D341Med (cell line): ENCODE results near the gene CHSY1.
A peak's percentile ranks its signal among the peaks of the same experiment; 100 is the strongest.

ENCODE experiments used
- DNase-seq: peaks from one replicate; pipeline ENCODE4 v3.0.0; 2012; ENCODE audit warnings: low spot score

CHSY1 gene

DNA sequence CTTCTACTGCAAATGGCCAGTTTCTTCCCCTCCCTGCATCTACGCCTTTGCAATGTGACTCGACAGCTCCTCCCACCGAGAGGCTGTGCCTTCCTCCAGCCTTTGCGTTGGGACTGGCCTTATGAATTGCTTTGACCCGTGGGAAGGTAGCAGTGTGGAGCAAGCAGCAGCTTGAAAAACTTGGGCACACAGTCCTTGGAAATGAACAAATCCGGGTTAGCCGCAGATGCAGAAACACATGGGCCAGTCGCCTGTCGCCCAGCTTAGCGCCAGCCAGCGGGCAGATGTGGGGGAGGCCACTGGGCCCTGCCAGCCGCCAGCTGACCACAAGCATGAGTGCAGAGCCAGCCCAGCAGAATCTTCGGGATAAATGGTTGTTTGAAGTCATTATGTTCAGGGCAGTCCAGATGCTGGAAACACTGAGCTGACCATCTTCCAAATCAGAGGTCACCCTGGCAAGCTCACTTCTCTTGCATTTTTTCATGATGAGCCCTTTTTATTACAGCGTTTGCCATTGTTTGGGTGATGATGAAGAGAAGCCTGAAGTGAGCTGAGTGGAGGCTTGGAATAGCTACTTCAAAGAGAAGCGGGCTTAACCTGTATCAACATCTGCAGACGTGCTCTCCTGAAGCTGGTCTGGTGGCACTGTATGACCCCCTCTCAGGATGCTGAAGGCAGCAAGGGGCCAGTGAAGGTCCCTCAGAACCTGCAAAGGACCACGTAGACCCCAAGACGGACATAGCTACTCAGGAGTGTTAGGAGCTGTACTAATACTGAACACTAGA, 15.7 kb upstream of the CHSY1 start:
- no peak for DNase-seq

DNA sequence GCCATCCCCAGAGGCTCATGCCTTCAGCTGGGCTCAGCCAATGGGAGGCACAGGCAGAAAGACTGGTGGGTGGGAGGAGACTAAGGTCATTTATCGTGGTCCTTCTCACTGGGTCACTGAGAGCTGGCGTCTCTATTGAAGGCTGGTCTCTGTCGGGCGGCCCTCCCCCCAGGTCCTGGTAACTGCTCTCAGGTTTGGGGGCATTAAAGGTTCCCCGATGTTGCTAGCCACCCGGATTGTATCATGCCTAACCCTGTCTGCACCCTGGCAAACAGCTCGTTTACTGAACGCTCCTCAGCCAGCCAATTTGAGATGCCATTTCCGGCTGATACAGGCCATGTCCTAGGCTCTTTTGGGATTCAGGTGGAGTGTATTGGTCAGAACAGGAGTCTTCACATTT, 14.9 kb upstream of the CHSY1 start:
- no peak for DNase-seq

DNA sequence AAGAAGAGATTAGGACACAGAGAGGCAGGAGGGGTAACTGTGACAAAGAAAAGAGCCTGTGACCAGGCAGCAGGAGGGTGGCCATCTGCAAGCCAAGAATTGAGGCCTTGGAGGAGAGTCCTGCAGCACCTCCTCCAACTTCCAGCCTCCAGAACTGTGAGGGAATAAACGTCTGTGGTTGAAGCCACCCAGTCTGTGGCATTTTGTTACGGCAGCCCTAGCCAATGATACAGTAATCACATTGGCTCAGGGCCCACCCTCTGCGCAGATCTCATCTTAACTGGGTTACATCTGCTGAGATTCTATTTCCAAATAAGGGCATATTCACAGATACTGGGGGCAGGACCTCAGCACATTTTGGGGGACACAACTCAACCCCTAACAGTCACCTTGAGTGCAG, 14.2 kb upstream of the CHSY1 start:
- DNase-seq: no peak

DNA sequence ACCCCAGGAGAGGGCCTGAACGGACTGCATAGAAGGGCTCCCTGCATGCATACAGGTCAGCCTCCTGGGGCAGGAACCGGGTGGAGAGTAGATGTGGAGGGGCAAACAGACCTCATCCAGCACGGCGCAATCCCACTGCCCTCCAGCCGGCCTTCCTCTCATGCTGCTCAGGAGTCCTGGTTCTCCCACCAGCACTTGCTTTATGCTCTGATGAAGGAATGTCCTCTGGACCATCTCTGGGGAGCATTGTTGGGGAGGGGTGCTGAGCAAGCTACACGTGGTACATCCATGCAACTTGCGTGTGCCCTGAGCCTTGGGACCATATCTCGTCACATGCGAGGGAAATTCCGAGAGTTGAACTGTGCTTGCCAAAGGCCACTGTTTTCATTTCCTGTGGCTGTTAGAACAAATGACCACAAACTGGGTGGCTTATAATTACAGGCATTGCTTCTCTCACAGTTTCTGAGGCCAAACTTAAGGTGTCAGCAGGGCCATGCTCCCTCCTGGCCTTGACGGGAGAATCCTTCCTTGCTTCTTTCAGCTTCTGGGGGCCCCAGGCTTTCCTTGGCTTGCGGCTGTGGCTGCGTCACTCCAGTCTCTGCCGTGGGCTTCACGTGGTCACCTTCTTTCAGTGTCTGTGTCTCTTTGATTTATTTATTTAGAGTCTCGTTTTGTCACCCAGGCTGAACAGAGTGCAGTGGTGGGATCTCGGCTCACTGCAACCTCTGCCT, 13.2 kb upstream of the CHSY1 start:
- DNase-seq: no peak

DNA sequence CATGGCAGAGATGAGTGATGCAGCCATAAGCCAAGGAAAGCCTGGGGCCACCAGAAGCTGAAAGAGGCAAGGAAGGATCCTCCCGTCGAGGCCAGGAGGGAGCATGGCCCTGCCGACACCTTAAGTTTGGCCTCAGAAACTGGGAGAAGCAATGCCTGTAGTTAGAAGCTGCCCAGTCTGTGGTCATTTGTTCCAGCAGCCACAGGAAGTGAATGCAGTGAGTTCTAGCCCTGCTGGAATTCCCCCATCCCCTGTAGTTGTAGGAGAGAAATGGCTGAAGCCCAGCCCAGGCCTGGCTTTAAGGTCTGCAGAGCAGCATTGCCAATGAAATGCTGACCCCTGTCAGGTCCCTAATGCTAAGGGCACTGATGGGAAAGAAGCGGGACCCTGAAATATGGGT, 12.2 kb upstream of the CHSY1 start:
- DNase-seq: no peak

DNA sequence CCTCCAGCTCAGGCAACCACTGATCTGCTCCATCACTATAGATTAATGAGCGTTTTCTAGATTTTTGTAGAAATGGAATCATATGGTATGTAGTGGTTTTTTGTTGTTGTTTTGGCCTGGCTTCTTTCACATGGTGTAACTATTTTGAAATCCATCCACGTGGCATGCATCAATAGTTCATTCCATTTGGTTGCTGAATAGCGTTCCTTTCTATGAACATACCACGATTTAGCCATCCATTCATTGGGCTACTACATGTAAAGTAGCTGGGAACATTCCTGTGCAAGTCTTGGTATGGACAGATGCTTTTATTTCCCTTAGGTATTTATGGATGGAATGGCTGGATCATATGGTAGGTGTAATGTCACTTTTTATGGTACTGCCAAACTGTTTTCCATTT, 10.7 kb upstream of the CHSY1 start:
- no peak for DNase-seq

DNA sequence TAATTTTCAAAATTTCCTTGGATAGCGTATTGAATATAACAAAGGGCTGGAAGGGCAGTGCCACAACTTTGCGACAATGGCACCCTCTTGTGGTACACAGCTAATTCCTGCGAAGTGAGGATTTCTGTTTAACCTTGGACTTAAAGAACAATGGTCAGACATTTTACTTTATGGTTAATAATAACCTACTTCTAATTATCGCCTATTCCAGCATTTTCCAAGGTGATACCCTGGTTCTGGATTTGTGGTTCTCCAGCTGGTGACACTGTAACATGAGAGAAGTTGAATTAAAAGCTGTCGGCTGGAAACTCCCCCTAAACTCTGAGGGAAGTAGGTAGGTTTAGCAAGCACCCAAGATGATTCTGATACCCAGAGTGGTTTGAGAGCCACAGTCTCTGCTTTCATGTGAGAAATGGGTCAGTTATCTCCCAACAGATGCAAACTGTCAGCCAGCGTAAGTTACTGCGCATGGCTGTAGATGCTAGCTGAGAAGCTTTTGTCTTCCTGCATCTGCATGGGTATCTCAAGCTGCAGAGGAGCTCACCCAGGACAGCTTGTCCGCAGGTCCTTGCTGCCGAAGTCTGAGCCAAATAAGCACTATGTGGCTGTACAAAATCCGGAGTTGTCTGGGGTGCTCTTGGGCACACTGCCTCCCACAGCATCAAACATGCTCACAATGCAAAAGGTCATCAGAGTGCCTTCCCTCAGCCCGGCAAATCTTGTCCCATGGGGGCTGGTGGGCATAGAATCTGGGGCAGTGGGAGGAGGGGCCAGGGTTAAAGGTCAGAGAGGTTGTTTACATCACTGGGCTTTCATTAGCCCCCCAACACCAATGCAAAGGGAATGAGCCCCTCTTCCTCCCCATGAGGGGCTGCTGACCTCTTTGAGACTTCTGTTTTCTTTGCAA, 6.6 kb upstream of the CHSY1 start:
- peak; percentile 58 for DNase-seq

DNA sequence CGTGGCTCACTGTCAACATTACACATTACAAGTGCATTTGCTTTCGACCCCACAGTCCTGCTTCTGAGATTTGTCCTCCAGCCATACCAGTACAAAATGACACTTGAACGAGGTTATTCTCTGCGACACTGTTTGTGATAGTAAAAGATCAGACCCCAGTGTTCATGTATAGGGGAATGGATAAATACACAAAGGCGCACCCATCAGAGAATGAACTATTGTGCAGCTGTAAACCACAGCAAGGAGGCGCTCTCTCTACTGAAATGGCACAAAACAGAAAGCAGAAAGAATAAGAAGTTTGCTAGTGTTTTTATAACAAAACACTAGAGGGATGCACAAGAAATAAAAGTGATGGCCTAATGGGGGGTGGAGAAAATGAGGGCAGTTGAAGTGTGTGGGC, 4.9 kb upstream of the CHSY1 start:
- DNase-seq: no peak

DNA sequence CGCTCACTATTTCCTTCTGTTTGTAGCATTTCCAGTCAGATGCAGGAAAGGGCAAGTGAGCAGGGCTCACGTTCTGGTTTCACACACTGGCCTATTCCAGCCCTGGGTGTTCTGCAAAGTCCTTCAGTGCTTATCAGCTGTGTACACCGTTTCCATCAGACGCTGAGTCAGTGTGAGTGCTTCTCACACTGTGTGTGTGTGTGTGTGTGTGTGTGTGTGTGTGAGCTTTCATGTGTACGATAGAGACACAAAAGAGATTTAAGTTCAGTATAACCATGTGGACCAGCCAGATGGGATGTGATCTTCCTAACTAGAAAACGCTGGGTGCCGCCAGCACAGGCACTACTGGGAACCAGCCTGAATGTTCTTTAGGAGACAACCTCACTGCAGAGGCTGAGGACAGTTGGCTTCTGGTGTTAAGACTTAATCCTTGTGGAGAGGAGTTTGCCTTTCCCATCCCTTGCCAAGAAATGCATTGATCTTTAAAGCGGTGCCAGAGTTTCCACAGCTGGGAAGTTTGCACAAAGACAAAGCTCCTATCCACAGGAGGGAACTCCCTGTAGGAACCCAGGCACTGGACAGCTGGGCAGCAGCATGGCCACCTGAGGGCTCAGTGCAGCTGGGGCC, 3.9 kb upstream of the CHSY1 start:
- DNase-seq: no peak

DNA sequence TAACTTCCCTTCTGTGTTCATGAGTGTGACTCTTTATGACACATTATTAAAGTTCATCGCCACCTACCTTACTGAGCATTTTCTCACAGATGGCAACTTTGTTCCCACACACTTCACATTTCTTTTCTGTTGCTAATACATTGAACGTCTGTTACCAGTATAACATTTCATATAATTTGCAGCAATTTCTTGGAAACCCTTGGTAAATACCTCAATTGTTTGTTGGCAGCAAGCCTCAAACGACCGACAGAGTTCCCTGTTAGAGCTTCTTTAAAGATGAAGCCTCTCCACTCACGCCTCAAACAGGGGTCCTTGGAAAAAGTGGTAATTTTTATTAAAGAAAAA, 3.2 kb upstream of the CHSY1 start:
- DNase-seq: no peak

DNA sequence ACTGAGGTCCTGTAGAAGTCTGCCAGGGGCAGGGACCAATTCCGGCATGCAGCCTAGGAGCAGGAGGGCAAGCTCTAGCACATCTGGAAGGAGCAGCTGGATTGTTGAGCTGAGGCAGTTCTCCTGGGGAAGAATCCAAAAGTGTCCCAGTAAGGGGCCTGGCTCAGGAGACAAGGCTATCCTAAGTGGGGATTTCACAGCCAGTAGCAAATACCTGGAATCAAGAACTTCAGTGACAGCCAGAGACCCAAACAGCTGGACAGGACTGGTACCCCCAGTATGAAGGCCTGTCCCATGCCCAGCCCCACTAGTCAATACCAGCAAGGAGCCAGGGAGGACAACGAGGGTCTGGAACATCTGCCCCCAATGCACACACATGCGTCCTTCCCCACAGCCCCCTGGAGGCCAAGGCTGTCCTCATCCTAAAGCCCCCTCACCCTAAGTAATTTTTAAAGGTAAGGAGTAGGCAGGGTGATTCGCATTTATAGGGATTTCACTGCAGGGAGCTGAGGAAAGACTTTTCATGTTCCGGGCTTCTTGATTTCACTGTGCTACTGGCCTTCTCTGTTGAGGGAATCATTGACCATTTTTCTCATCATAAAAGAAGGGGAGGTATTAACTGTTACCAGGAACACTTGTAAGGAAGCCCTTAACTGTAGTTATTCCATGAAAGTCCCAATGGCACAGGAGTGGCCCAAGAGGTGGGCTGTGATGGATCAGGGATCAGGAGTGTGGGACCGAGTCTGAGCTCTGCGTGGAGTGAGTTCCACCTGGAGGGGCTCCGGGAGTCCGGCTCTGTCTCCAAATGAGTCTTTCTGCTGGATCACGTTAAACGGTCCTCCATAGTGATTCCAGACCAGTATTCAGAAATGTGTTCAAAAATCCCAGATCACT, 2.6 kb upstream of the CHSY1 start:
- DNase-seq: no peak

DNA sequence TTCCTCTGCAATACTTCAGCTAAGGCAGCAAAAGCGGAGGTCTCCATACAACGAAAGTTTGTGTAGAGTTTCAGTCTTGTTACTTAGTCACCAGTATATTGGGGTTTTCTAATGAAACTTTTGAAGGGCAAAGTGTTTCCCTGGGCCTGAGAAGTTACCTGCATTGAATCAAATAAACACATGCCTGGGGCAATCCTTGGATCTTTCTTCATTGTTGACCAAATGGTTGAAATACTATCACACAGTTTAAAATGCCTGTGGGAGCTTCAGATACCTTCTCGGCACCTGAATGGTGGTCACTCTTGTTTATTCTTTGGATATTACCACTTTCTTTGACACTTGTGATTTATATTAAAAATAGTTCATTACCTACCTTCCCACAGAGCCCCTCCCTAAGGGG, 988 bp upstream of the CHSY1 start:
- no peak for DNase-seq

DNA sequence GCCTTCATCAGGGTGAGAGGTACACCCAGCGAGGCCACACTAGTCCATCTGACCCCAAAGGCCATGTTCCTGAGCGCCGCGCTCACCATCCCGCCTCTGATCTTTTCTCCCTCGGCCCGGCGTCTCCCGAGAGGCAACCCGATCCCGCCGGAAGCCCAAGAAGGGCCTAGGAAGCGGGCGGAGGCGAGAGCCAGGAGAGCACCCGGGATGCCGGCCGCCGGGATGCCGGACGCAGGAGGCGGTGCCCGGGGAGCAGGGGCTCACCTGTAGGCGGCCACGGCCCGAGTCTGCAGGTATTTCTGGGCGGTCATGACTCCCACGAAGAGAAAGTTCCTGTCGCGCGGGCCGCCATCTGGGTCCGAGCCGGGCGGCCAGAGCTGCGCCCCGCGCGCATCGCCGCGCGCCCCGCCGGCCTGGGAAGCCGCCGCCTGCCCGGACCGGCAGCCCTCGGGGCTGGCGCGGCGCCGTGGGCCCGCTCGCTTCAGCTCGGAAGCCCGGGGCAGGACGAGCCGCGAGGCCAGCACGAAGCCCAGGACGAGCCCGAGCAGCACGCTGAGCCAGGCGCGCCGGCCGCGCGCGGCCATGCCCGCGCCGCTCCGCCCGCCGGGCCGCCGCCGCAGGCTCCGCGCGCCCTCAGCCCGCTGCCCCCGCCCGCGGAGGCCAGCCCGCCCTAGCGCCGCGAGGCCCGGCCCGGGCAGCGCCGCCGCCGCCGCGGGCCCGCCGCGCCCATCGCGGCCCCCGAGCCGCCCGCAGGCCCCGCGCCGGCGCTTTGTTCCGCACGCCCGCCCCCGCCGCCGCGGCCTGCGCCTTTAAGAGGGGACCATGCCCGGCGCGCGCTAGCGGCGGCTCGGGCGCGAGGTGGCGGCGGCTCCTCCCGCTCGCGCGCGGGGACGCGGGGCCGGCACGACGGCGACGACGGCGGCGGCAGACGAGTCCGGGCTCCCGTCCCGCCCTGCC, 697 bp downstream of the CHSY1 start:
- peak; percentile 85 for DNase-seq

DNA sequence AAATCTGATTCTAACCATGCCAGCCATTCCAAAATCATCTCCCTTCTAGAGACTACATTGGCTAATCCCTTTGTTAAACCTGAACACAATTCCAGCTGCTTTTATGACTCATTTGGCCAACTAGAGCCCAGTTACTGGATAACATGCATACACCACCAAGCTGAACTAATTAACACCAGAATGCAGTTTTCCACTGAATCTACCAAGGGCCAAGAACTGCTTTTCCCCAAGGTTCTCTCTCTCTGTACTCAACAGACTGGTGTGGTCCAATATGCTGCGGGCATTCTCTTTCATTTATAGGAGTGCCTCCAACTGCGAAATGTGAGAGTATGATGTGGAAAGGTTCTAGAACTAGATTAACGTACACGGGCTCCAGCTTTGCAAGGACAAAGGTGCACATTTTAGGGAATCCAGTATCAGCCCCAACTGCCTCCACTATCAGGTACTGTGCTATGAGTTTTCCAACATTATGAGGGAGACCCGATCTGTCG, 1.5 kb downstream of the CHSY1 start:
- DNase-seq: no peak

DNA sequence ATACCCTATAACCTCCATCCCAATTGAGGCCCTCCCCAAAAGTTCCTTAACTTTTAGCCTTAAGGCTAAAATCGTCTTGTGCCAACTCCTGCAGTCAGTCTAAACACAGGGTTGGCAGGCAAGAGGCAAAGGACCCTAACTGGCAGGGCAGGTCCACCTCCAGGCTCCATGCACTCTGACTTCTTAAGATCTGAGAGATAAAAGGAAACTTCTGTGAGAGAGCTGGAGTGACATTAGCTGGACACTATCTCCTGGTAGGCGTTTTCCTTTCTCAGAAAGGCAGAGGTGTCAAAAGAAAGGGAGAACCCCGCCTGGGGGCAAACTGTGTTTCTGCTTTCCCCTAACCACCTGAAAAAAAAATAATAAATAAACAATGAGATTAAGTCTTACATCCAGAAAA, 3.6 kb downstream of the CHSY1 start:
- DNase-seq: no peak

DNA sequence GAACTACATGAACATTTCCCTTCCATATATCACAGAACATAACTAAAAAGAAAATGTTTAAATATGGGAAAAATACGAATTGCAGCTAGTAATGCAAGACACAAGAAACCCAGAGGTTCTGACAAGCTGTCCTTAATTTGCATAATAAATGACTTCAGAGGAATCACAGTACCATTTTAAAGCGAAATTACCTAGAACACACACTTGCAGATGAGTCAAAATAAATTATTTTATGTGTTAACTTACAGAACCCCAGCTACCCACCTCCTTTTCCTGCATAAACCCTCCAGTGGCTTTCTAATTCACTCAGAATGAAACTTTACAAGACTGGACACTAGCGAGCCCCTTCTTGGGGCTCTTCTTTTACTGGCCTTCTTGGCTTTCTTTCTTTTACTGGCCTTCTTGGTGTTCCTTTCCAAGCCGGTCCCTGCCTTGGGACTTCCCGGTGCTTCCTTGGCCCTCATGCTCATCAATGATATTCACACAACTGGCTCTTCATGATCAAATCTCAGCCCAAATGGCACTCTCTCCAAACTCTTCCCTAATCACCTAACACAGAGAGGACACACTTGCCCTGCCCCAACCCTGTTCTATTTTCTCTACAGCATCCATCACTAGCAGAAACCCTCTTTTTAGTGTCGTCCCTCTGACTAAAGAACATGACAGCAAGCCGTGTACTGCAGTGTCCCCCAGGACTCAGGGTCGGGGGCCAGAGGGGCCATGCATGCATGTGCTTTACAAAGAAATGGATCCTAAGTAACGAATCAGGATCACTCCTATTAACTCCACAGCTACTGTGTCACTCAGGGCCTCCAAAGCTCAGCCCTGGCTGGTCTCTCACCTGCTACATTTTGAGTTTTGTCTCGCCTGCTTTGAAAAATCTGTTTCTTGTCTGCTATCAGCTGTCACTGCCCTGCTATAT, 4.8 kb downstream of the CHSY1 start:
- no peak for DNase-seq

DNA sequence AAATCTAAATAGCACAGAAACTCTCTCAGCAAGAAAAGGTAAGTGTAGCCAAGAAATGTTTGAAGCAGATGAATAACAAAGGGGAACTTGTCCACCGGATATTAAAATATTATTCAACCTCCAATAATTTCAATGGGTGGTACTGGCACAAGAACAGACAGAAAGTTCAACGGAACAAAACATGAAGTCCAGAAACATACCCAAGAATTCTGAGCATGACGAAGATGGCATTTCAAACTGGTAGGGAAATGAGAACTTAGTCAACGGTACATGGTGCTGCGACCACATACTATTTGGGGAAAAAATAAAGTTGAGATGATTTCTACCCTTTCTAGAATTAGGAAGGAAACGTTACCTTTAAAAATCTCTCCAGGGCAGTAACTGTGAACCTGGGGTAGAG, 5.5 kb downstream of the CHSY1 start:
- no peak for DNase-seq

DNA sequence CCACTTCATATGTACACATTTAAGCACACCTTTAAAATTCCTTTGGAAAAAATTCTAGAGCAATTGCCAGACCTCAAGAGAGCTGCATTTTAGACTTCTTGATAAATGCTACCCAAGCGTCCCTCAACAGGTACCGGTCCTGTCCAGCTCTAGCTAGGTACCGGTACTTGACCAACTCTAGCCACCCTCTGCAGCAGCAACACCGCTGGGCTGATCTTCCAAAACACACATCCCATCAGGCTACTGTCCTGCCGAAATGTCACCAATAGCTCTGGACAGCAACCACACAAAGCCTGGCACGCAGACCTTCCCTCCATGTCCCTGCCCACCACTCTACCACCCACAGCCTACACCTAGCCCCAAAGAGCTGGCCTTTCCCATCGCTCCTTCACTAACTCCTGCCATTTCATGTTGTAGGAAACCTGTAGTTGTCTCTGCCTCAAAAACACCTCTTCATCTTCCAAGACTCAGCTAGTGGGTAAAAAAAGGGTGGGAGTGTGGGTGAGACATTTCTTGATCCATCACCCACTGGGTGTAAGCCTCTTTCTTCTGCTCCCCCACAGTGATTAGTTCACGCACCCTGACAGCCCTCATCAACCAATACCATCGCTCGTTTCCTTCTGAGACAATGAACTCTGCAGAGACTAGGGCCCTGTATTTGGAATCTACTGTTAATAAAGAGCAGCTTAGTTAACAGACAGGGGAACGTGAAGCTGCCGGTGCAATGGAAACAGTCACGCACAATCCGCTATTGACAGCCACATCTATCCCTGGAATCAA, 6.8 kb downstream of the CHSY1 start:
- no peak for DNase-seq
